H54 (cell line): ENCODE data around the gene HOTAIR.
A peak's percentile ranks its signal among the peaks of the same experiment; 100 is the strongest.

Source experiments
- DNase-seq: peaks from one replicate; pipeline ENCODE4 v3.0.0; 2011; ENCODE audit warnings: low spot score, mixed read lengths; ENCODE audit not compliant: insufficient read length
- FAIRE-seq: peaks from 3 replicates; lab custom pipeline; 2011; peaks lifted over from hg19 to GRCh38; lab: Jason Lieb, UNC
- POLR2A ChIP-seq: IDR thresholded peaks from 2 replicates; pipeline ENCODE4 v1.6.1; 2011; ENCODE audit warnings: low read depth, mild to moderate bottlenecking, low read length

Gene HOTAIR

GRCh38 chr12:53990311-53991076 is 15.7 kb upstream of the HOTAIR start:
- no peak for TF ChIP-seq POLR2A
- FAIRE-seq (no peak), DNase-seq (no peak)

DNA sequence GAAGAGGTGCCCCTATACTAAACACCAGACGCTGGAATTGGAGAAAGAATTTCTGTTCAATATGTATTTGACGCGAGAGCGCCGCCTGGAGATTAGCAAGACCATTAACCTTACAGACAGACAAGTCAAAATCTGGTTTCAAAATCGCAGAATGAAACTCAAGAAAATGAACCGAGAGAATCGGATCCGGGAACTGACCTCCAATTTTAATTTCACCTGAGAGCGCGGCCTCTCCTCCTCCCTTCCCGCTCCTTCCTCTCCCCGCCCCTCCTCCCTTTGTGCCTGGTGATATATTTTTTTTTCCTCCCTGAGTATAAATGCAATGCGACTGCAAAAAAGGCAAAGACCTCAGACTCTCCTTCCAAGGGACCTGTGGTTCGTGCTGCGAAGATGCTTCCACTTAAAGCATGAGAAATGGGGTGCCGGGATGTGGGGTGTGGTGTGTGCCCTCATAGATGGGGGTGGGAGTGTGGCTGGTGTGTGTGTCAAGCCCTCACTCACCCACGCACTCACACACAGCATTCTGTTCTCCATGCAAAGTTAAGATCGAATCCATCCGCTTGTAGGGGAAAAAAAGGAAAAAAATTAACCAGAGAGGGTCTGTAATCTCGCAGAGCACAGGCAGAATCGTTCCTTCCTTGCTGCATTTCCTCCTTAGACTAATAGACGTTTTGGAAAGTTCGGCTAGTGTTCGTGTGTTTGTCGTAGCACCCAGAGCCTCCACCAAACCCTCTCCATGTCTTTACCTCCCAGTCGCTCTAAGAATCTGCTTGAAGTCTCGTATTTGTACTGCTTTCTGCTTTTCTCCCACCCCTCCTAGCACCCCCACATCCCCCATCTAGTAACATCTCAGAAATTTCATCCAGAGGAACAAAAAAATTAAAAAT is 14.7 kb upstream of the HOTAIR start:
- no peak for TF ChIP-seq POLR2A
- DNase-seq (no peak), FAIRE-seq (no peak)

- TF ChIP-seq POLR2A: no peak
- DNase-seq: no peak
- FAIRE-seq: no peak
Measured at GRCh38 chr12:53988541-53989226, 13.9 kb upstream of the HOTAIR start.

- TF ChIP-seq POLR2A: no peak
- no peak for FAIRE-seq
- DNase-seq: no peak
Measured at GRCh38 chr12:53987787-53988230, 13.1 kb upstream of the HOTAIR start.

DNA sequence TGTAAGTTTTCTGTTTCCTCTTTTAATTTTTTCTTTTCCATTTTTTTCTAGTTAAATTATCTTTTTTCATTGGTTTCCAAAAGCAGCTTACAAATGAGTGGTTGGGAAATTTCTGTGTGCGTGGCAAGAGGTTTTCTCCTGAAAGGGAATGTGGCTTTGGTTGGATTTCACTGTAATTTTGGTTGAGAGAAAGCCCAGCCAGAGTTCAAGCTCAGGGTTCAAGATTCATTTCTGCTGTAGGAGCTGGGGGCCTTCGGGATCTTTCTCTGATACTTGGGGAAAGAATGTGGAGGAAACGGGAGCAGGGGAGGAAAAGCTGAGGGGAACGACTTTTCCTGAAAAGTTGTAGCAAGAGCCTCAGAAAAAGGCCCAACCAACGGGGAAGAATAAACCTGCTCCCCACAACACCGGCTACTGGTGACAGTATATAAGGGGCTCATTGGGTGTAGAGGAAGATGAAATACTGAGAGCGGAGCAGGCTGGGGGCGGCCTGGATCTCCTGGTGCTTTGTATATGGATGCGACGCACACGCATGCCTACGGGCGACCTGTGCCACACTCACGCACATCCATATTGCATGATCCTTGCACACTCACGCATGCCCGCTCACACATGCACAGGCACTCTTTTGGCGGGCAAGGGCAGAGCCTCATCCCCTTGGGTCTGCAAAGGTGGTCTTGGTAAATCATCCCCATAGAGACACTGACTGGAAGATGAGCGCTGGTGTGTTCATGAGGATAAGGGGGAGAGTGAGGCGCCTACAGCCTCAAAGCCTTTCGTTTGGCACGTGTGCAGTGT is 12.1 kb upstream of the HOTAIR start:
- TF ChIP-seq POLR2A: no peak
- FAIRE-seq (no peak), DNase-seq (no peak)

DNA sequence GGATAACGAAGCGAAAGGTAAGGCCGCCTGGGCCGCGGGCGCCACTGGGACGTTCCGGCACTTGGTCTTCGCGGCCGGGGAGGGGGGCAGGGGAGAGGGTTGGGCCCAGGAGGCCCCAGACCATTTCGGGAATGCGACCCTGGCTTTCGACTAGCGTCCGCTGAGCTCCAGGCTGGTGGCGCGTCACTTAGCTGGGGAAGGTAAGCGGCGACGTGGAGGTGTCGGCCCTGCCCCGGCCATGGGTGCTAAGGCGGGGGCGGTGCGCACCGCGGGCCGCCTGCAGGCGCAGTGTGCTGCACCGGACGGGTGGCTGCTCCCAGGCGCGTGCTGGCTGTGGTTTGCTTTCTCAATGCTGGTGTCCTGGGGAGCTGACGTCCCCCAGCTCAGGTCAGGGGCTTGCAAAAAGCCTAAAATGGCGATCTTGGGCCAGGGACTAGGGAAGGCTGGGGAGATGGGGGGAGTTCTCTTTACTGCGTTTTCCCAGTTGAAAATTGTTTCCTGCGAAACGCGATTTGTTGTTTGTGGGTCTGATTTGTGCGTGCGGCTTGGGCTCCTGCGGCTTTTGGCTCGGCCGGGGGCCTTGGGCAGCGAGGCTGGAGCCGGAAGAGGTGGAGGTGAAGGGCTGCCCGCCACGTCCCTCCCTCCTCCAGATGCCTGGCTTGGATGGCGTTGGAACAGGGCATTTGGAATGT is 11.4 kb upstream of the HOTAIR start:
- no peak for FAIRE-seq
- TF ChIP-seq POLR2A: no peak
- DNase-seq: no peak

GRCh38 chr12:53985692-53985993 is 10.9 kb upstream of the HOTAIR start:
- DNase-seq (no peak), FAIRE-seq (no peak)
- no peak for TF ChIP-seq POLR2A

DNA sequence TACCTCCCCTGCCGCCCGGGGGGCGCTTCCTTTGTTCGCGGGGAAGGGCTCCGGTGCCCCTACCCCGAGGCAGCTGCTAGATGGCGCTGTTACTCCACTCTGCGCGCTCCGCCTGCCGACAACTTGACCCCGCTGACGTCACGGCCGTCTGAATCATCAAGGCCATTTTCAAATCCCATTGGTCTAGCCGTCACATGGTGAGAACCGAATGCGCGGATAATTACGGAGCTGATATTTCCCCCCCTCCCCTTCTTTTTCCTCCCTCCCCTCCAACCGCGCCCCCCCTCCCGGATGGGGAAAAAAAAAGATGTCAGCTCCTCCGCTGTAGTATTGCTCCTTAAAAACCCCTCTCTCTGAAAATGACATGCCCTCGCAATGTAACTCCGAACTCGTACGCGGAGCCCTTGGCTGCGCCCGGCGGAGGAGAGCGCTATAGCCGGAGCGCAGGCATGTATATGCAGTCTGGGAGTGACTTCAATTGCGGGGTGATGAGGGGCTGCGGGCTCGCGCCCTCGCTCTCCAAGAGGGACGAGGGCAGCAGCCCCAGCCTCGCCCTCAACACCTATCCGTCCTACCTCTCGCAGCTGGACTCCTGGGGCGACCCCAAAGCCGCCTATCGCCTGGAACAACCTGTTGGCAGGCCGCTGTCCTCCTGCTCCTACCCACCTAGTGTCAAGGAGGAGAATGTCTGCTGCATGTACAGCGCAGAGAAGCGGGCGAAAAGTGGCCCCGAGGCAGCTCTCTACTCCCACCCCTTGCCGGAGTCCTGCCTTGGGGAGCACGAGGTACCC is 10.3 kb upstream of the HOTAIR start, which contains the start of gene HOXC10:
TSS of gene HOXC10 (plus strand) at position 246 of the 791 bp plus-strand sequence. CDS start at position 360, 114 bp downstream.
- DNase-seq (peak; percentile 93), FAIRE-seq (peak; percentile 68)
- no peak for TF ChIP-seq POLR2A

- TF ChIP-seq POLR2A: no peak
- DNase-seq (no peak), FAIRE-seq (no peak)
Measured at GRCh38 chr12:53983950-53984572, 9.3 kb upstream of the HOTAIR start.

- no peak for FAIRE-seq
- no peak for TF ChIP-seq POLR2A
- DNase-seq: no peak
Measured at GRCh38 chr12:53983568-53983949, 8.8 kb upstream of the HOTAIR start.

DNA sequence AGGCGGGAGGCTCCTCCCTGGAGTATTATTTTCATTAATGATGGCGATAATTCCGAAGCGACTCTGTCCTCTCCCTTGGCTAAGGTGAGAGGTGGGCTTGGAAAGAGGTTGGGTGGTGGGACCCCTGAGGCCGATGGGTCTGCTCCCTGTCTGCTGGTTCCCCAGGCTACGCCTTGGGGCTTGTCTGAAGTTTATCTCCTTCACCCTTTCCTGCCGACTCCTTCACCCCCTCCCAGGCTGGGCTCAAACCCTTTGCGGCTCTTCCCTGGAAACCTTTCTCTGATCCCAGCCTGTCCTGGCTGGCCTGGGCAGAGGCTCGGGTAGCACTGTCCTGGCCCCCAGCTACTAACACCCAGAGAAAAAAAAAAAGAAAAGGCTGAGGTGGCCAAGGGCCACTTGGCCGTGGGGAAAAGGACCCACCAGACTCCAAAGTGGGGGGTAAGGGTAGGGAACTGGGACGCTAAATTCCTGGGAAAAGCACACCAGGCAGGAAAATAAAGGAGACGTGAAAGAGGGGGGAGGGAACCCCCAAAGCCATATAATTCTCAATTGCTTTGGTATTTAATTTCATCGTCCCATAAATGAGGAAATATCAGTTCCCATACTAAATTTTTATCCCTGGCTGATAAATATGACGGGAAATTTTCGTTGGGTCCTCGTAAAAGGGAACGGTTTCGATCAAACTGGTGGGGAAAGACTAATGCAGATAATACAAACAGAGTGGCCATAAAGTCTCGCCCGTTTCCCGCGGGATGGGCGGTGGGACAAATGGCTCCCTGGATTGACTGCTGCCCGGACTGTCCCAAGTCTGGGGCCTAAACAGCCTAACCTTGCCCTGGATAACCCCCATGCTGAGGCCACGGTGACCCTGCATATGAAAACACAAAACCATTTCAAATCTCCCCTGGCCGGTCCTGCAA is 8.2 kb upstream of the HOTAIR start:
- DNase-seq: no peak
- TF ChIP-seq POLR2A: no peak
- no peak for FAIRE-seq
